ENCODE results near the gene SLC25A10. TPM values are rescaled to one million over a fixed set of nuclear protein-coding genes. Genes with fewer than 3 reads are reported as not detected.

Gene SLC25A10
- total and polyA plus RNA-seq, 4 donors, result 6.1 to 15.2 (median 12.2) TPM

- peak overlapping the region; percentile 40 for H3K27ac ChIP-seq (ENCODE audit: low read depth, low read length)
- DNase-seq (ENCODE audit: low read depth in 4 of 6, low spot score in 6 of 6), result no peak
- peaks cover 11% of the 10 kb centered on the region for H3K27me3 ChIP-seq (ENCODE audit: control insufficient read depth, insufficient read depth, low read length)
- 42% methylated on average over 33 of the region's 36 CpGs for WGBS (ENCODE audit: insufficient coverage)
- H3K9me3 ChIP-seq (ENCODE audit: control insufficient read depth, insufficient read depth, low read length), result no peaks in the 10 kb centered on the region
- H3K4me3 ChIP-seq (ENCODE audit: low read depth, low read length), result peak overlapping the region; percentile 50
- peaks cover 55% of the 10 kb centered on the region for H3K36me3 ChIP-seq (ENCODE audit: control insufficient read depth, insufficient read depth, low read length)
- peaks cover 41% of the 10 kb centered on the region for H3K4me1 ChIP-seq (ENCODE audit: control insufficient read depth, insufficient read depth, low read length)
Observed at GRCh38 chr17:81713556-81714411, 1.7 kb downstream of the SLC25A10 start.

GRCh38 chr17:81714412-81715106 lies 2.5 kb downstream of the SLC25A10 start:
- 94% methylated on average over 31 of the region's 39 CpGs for WGBS (ENCODE audit: insufficient coverage)
- Histone ChIP-seq H3K4me3 (ENCODE audit: low read depth, low read length) (no peak overlapping the region), H3K27ac (ENCODE audit: low read depth, low read length) (no peak overlapping the region), H3K4me1 (ENCODE audit: control insufficient read depth, insufficient read depth, low read length) (peaks cover 46% of the 10 kb centered on the region), H3K9me3 (ENCODE audit: control insufficient read depth, insufficient read depth, low read length) (no peaks in the 10 kb centered on the region), H3K36me3 (ENCODE audit: control insufficient read depth, insufficient read depth, low read length) (peaks cover 57% of the 10 kb centered on the region), H3K27me3 (ENCODE audit: control insufficient read depth, insufficient read depth, low read length) (peaks cover 11% of the 10 kb centered on the region)
- no peak for DNase-seq (ENCODE audit: low read depth in 4 of 6, low spot score in 6 of 6)

DNA sequence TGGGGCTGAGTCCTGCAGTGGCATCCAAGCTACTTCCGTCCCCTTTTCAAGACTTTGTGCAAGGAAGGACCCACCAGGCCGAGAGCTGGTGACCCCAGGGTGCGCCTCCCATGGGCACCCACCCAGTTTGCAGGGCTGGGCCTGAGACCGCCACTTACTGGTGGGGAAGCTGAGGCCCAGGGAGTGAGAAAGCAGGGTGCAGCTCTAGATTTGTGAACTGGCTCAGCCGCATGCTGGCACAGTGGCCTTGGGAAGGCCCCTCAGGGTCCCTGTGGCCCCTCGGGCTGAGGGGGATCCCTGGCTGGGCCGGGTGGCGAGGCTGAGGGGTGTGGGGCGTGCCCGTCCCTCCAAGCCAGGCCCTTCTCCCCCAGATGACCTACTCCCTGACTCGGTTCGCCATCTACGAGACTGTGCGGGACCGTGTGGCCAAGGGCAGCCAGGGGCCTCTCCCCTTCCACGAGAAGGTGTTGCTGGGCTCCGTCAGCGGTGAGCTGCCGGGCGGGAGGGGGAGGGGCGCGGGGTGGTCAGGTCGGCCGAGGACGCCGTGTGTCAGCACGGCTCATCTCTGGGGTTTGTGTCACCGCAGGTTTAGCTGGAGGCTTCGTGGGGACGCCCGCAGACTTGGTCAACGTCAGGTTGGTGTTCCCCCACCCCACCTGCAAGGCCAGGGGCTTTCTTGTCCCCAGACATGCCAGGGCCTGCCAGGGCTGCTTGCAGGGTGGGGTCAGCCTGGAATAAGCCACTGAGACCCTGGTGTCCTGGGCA lies 3.2 kb downstream of the SLC25A10 start:
- no peak overlapping the region for H3K27ac ChIP-seq (ENCODE audit: low read depth, low read length)
- WGBS (ENCODE audit: insufficient coverage), result 86% methylated on average over 32 of the region's 32 CpGs
- H3K9me3 ChIP-seq (ENCODE audit: control insufficient read depth, insufficient read depth, low read length), result no peaks in the 10 kb centered on the region
- H3K36me3 ChIP-seq (ENCODE audit: control insufficient read depth, insufficient read depth, low read length), result peaks cover 65% of the 10 kb centered on the region
- DNase-seq (ENCODE audit: low read depth in 4 of 6, low spot score in 6 of 6), result no peak
- peaks cover 50% of the 10 kb centered on the region for H3K4me1 ChIP-seq (ENCODE audit: control insufficient read depth, insufficient read depth, low read length)
- H3K4me3 ChIP-seq (ENCODE audit: low read depth, low read length), result no peak overlapping the region
- peaks cover 11% of the 10 kb centered on the region for H3K27me3 ChIP-seq (ENCODE audit: control insufficient read depth, insufficient read depth, low read length)

- H3K27me3 ChIP-seq (ENCODE audit: control insufficient read depth, insufficient read depth, low read length), result peaks cover 3% of the 10 kb centered on the region
- no peak overlapping the region for H3K4me3 ChIP-seq (ENCODE audit: low read depth, low read length)
- peaks cover 49% of the 10 kb centered on the region for H3K4me1 ChIP-seq (ENCODE audit: control insufficient read depth, insufficient read depth, low read length)
- no peak for DNase-seq (ENCODE audit: low read depth in 4 of 6, low spot score in 6 of 6)
- no peak overlapping the region for H3K27ac ChIP-seq (ENCODE audit: low read depth, low read length)
- 94% methylated on average over 42 of the region's 43 CpGs for WGBS (ENCODE audit: insufficient coverage)
- no peaks in the 10 kb centered on the region for H3K9me3 ChIP-seq (ENCODE audit: control insufficient read depth, insufficient read depth, low read length)
- peaks cover 73% of the 10 kb centered on the region for H3K36me3 ChIP-seq (ENCODE audit: control insufficient read depth, insufficient read depth, low read length)
Observed at GRCh38 chr17:81715872-81716673, 4.0 kb downstream of the SLC25A10 start.

DNA sequence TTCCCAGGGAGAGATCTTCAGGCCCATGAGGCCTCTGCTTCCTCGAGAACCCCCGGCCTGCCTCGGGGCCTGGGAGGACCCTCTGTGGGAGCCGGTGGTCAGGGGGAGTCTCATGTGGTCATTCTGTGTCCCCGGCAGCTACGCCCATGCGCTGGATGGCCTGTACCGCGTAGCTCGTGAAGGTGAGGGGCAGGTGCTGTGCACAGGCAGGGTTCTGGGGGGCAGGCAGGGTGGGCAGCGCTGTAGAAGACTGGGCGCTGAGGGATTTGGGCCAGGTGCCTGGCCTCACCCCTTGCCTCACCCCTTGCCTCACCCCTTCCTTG lies 4.6 kb downstream of the SLC25A10 start:
- DNase-seq (ENCODE audit: low read depth in 4 of 6, low spot score in 6 of 6), result no peak
- H3K27ac ChIP-seq (ENCODE audit: low read depth, low read length), result no peak overlapping the region
- H3K4me3 ChIP-seq (ENCODE audit: low read depth, low read length), result no peak overlapping the region
- peaks cover 45% of the 10 kb centered on the region for H3K4me1 ChIP-seq (ENCODE audit: control insufficient read depth, insufficient read depth, low read length)
- H3K36me3 ChIP-seq (ENCODE audit: control insufficient read depth, insufficient read depth, low read length), result peaks cover 73% of the 10 kb centered on the region
- H3K9me3 ChIP-seq (ENCODE audit: control insufficient read depth, insufficient read depth, low read length), result no peaks in the 10 kb centered on the region
- 98% methylated on average over 12 of the region's 12 CpGs for WGBS (ENCODE audit: insufficient coverage)
- no peaks in the 10 kb centered on the region for H3K27me3 ChIP-seq (ENCODE audit: control insufficient read depth, insufficient read depth, low read length)

DNA sequence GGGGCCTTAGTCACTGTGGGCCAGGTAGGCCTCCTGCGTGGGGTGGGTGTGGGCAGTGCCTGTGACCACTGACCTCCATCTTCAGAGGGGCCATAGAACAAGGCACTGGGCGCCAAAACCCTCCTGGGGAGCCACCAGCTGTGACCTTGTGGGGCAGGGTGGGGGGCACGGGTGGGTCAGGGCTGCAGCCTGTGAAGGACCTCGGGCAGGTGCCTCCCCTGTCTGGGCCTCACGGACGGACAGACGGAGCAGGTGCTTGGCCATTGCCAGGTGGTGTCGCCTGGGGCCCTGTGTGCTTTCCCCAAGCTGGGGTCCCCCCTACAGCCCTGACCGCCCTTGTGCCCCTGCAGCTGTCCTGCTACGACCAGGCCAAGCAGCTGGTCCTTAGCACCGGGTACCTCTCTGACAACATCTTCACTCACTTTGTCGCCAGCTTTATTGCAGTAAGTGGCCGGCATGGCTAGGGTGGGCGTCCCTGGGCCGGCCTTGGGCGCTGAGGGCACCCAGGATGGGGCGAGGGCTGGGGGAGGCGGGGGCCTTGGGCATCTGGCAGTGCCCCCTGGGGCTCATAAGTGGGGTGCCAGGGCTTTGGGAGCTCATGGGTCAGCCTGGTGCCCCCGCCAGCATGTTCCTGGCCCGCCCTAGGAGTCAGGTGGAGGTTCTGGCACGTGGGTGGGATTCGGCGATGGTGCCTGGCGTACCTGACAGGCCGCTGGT lies 5.1 kb downstream of the SLC25A10 start:
- no peak for DNase-seq (ENCODE audit: low read depth in 4 of 6, low spot score in 6 of 6)
- 97% methylated on average over 25 of the region's 25 CpGs for WGBS (ENCODE audit: insufficient coverage)
- peaks cover 49% of the 10 kb centered on the region for H3K4me1 ChIP-seq (ENCODE audit: control insufficient read depth, insufficient read depth, low read length)
- H3K4me3 ChIP-seq (ENCODE audit: low read depth, low read length), result no peak overlapping the region
- peaks cover 74% of the 10 kb centered on the region for H3K36me3 ChIP-seq (ENCODE audit: control insufficient read depth, insufficient read depth, low read length)
- no peak overlapping the region for H3K27ac ChIP-seq (ENCODE audit: low read depth, low read length)
- no peaks in the 10 kb centered on the region for H3K9me3 ChIP-seq (ENCODE audit: control insufficient read depth, insufficient read depth, low read length)
- H3K27me3 ChIP-seq (ENCODE audit: control insufficient read depth, insufficient read depth, low read length), result no peaks in the 10 kb centered on the region

GRCh38 chr17:81717766-81718089 lies 5.6 kb downstream of the SLC25A10 start:
- no peak overlapping the region for H3K4me3 ChIP-seq (ENCODE audit: low read depth, low read length)
- no peaks in the 10 kb centered on the region for H3K27me3 ChIP-seq (ENCODE audit: control insufficient read depth, insufficient read depth, low read length)
- peaks cover 75% of the 10 kb centered on the region for H3K36me3 ChIP-seq (ENCODE audit: control insufficient read depth, insufficient read depth, low read length)
- WGBS (ENCODE audit: insufficient coverage), result 98% methylated on average over 8 of the region's 9 CpGs
- no peak for DNase-seq (ENCODE audit: low read depth in 4 of 6, low spot score in 6 of 6)
- H3K9me3 ChIP-seq (ENCODE audit: control insufficient read depth, insufficient read depth, low read length), result no peaks in the 10 kb centered on the region
- H3K4me1 ChIP-seq (ENCODE audit: control insufficient read depth, insufficient read depth, low read length), result peaks cover 50% of the 10 kb centered on the region
- no peak overlapping the region for H3K27ac ChIP-seq (ENCODE audit: low read depth, low read length)

DNA sequence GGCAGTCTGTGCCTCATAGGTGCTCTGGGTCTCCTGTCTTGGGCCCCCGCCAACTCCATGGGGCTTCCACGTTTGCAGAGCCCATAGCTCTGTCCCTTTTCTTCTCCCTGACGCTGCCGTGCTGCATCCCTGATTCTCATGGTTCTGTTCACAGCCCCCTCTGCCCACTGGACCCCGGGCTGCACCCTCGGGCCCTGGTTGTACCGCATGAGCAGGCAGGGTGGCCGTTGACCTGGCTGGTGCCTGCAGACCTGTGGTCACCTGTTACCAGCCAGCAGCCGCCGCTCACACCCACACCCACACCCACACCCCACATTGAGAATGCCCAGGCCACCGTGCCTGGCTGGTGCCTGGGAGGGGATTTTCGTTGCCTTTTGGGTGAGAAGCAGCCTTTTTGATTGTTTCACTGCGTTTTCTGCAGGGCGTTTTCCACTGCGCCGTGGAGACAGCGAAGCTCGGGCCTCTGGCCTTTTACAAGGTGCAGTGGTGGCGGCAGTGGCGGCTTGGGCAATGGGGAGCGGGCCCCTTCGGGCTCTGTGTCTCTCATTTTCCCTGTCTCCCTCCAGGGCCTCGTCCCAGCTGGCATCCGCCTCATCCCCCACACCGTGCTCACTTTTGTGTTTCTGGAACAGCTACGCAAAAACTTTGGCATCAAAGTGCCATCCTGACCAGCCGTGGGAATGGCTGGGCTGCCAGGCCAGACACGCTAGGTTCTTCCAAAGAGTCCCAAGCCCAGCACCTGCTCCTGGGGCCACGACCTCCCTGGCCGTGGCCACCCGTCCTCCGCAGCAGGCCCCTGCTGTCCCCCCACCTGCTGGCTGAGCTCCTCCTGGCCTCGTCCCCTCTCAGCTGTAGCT lies 7.6 kb downstream of the SLC25A10 start:
- Histone ChIP-seq H3K36me3 (ENCODE audit: control insufficient read depth, insufficient read depth, low read length) (peaks cover 61% of the 10 kb centered on the region), H3K4me3 (ENCODE audit: low read depth, low read length) (no peak overlapping the region), H3K4me1 (ENCODE audit: control insufficient read depth, insufficient read depth, low read length) (peaks cover 31% of the 10 kb centered on the region), H3K27ac (ENCODE audit: low read depth, low read length) (no peak overlapping the region), H3K27me3 (ENCODE audit: control insufficient read depth, insufficient read depth, low read length) (no peaks in the 10 kb centered on the region), H3K9me3 (ENCODE audit: control insufficient read depth, insufficient read depth, low read length) (no peaks in the 10 kb centered on the region)
- peak in 1 of 6 donors; percentile 34 for DNase-seq (ENCODE audit: low read depth in 4 of 6, low spot score in 6 of 6)
- WGBS (ENCODE audit: insufficient coverage), result 64% methylated on average over 29 of the region's 33 CpGs
